ENCODE data around the gene YTHDF1.
"Not testable (repeated sequence)": the region's sequence is repeated elsewhere in the genome, so short reads cannot be mapped to it uniquely, and the experiment has no call there.

YTHDF1 gene

GRCh38 chr20:63159826-63160640, 55.9 kb downstream of the YTHDF1 start:
- Histone ChIP-seq H3F3A (ENCODE audit: insufficient read depth, low read length) (no peaks in the 10 kb centered on the region), H3K79me2 (ENCODE audit: insufficient read depth, low read length) (no peaks in the 10 kb centered on the region), H3K9me2 (ENCODE audit: low read depth, low read length) (no peaks in the 10 kb centered on the region), H3K4me3 (ENCODE audit: low read depth, low read length, poor library complexity, severe bottlenecking) (no peak overlapping the region), H3K27me3 (ENCODE audit: insufficient read depth, low read length) (no peaks in the 10 kb centered on the region), H3K4me2 (ENCODE audit: low read length) (no peak overlapping the region), H4K20me1 (ENCODE audit: insufficient read depth, low read length) (no peaks in the 10 kb centered on the region), H3K4me1 (ENCODE audit: insufficient read depth, low read length, severe bottlenecking) (no peaks in the 10 kb centered on the region), H3K9ac (ENCODE audit: low read length) (no peak overlapping the region), H3K36me3 (ENCODE audit: insufficient read depth, low read length) (no peaks in the 10 kb centered on the region), H3K9me3 (ENCODE audit: low read length) (no peaks in the 10 kb centered on the region), H2AFZ (ENCODE audit: low read length) (no peak overlapping the region), H3K27ac (ENCODE audit: low read depth, low read length, poor library complexity, severe bottlenecking) (no peak overlapping the region)
- no peak for TF ChIP-seq CTCF (IDR thresholded peaks at IDR 0.05; ENCODE audit: low read length)
- TF ChIP-seq EZH2 (IDR thresholded peaks at IDR 0.05; ENCODE audit: borderline replicate concordance, low read length), result no peak

GRCh38 chr20:63159251-63159650, 56.7 kb downstream of the YTHDF1 start:
- H3K79me2 ChIP-seq (ENCODE audit: insufficient read depth, low read length); H4K20me1 ChIP-seq (ENCODE audit: insufficient read depth, low read length); H3F3A ChIP-seq (ENCODE audit: insufficient read depth, low read length); H3K27ac ChIP-seq (ENCODE audit: low read depth, low read length, poor library complexity, severe bottlenecking); H3K4me1 ChIP-seq (ENCODE audit: insufficient read depth, low read length, severe bottlenecking); H3K9me2 ChIP-seq (ENCODE audit: low read depth, low read length); H3K4me3 ChIP-seq (ENCODE audit: low read depth, low read length, poor library complexity, severe bottlenecking); H3K4me2 ChIP-seq (ENCODE audit: low read length); H3K36me3 ChIP-seq (ENCODE audit: insufficient read depth, low read length); H3K27me3 ChIP-seq (ENCODE audit: insufficient read depth, low read length); H2AFZ ChIP-seq (ENCODE audit: low read length); H3K9me3 ChIP-seq (ENCODE audit: low read length); H3K9ac ChIP-seq (ENCODE audit: low read length): not testable (repeated sequence)

- Histone ChIP-seq H3K27ac (ENCODE audit: low read depth, low read length, poor library complexity, severe bottlenecking) (no peak overlapping the region), H3K4me2 (ENCODE audit: low read length) (no peak overlapping the region), H3K9me3 (ENCODE audit: low read length) (no peaks in the 10 kb centered on the region), H3K4me1 (ENCODE audit: insufficient read depth, low read length, severe bottlenecking) (no peaks in the 10 kb centered on the region), H3K4me3 (ENCODE audit: low read depth, low read length, poor library complexity, severe bottlenecking) (no peak overlapping the region), H3K9ac (ENCODE audit: low read length) (no peak overlapping the region), H3K36me3 (ENCODE audit: insufficient read depth, low read length) (no peaks in the 10 kb centered on the region), H3F3A (ENCODE audit: insufficient read depth, low read length) (no peaks in the 10 kb centered on the region), H3K27me3 (ENCODE audit: insufficient read depth, low read length) (no peaks in the 10 kb centered on the region), H3K79me2 (ENCODE audit: insufficient read depth, low read length) (no peaks in the 10 kb centered on the region), H3K9me2 (ENCODE audit: low read depth, low read length) (no peaks in the 10 kb centered on the region), H4K20me1 (ENCODE audit: insufficient read depth, low read length) (no peaks in the 10 kb centered on the region), H2AFZ (ENCODE audit: low read length) (no peak overlapping the region)
- no peak for TF ChIP-seq EZH2 (IDR thresholded peaks at IDR 0.05; ENCODE audit: borderline replicate concordance, low read length)
- no peak for TF ChIP-seq CTCF (IDR thresholded peaks at IDR 0.05; ENCODE audit: low read length)
Observed at GRCh38 chr20:63158845-63159244, 57.1 kb downstream of the YTHDF1 start.

- H3K79me2 ChIP-seq (ENCODE audit: insufficient read depth, low read length), result no peaks in the 10 kb centered on the region
- no peak overlapping the region for H2AFZ ChIP-seq (ENCODE audit: low read length)
- H3K27me3 ChIP-seq (ENCODE audit: insufficient read depth, low read length), result no peaks in the 10 kb centered on the region
- no peak overlapping the region for H3K4me2 ChIP-seq (ENCODE audit: low read length)
- no peaks in the 10 kb centered on the region for H3K9me2 ChIP-seq (ENCODE audit: low read depth, low read length)
- H3K27ac ChIP-seq (ENCODE audit: low read depth, low read length, poor library complexity, severe bottlenecking), result no peak overlapping the region
- no peaks in the 10 kb centered on the region for H3K9me3 ChIP-seq (ENCODE audit: low read length)
- H3K4me3 ChIP-seq (ENCODE audit: low read depth, low read length, poor library complexity, severe bottlenecking), result no peak overlapping the region
- no peaks in the 10 kb centered on the region for H4K20me1 ChIP-seq (ENCODE audit: insufficient read depth, low read length)
- H3K36me3 ChIP-seq (ENCODE audit: insufficient read depth, low read length), result no peaks in the 10 kb centered on the region
- no peaks in the 10 kb centered on the region for H3K4me1 ChIP-seq (ENCODE audit: insufficient read depth, low read length, severe bottlenecking)
- H3F3A ChIP-seq (ENCODE audit: insufficient read depth, low read length), result no peaks in the 10 kb centered on the region
- no peak for TF ChIP-seq EZH2 (IDR thresholded peaks at IDR 0.05; ENCODE audit: borderline replicate concordance, low read length)
- TF ChIP-seq CTCF (IDR thresholded peaks at IDR 0.05; ENCODE audit: low read length), result no peak
- no peak overlapping the region for H3K9ac ChIP-seq (ENCODE audit: low read length)
Observed at GRCh38 chr20:63158352-63158751, 57.6 kb downstream of the YTHDF1 start.

- not testable (repeated sequence) for H3K9me2 ChIP-seq (ENCODE audit: low read depth, low read length); H4K20me1 ChIP-seq (ENCODE audit: insufficient read depth, low read length); H3K27ac ChIP-seq (ENCODE audit: low read depth, low read length, poor library complexity, severe bottlenecking); H3K36me3 ChIP-seq (ENCODE audit: insufficient read depth, low read length); H3K4me1 ChIP-seq (ENCODE audit: insufficient read depth, low read length, severe bottlenecking); H3K4me3 ChIP-seq (ENCODE audit: low read depth, low read length, poor library complexity, severe bottlenecking); H3F3A ChIP-seq (ENCODE audit: insufficient read depth, low read length); H3K9ac ChIP-seq (ENCODE audit: low read length); H3K27me3 ChIP-seq (ENCODE audit: insufficient read depth, low read length); H3K4me2 ChIP-seq (ENCODE audit: low read length); H3K9me3 ChIP-seq (ENCODE audit: low read length); H2AFZ ChIP-seq (ENCODE audit: low read length); H3K79me2 ChIP-seq (ENCODE audit: insufficient read depth, low read length)
Observed at GRCh38 chr20:63157431-63157830, 58.5 kb downstream of the YTHDF1 start.
